Pancreas (tissue), 10 donors: ENCODE results near the gene ADGRG4. TPM values are rescaled to one million over a fixed set of nuclear protein-coding genes. Genes with fewer than 3 reads are reported as not detected.
A peak's percentile ranks its signal among the peaks of the same experiment; 100 is the strongest.
"Not testable (repeated sequence)": the region's sequence is repeated elsewhere in the genome, so short reads cannot be mapped to it uniquely, and the experiment has no call there.

Experiments
- ATAC-seq, 4 donors: fragments of 200-7000 bp; cut with Tn5 transposase; one replicate each; pipeline versions ENCODE4 v1.8.0 to v1.9.1; 2020; ENCODE audit warnings: mild to moderate bottlenecking in 4 of 4, moderate library complexity in 4 of 4
- DNase-seq, 6 donors: peaks; one replicate each; pipeline ENCODE4 v3.0.0-alpha.2; 2020
- FAIRE-seq: peaks from 2 replicates; lab custom pipeline; 2012; peaks lifted over from hg19 to GRCh38; lab: Jason Lieb, UNC
- H3K27ac ChIP-seq, 4 donors: fragments of 200-600 bp; sonication (generic); 1 replicate in 3 of 4; 2 replicates in 1 of 4; pipeline versions ENCODE4 v1.5.0 to v1.8.0; 2020
- H3K27me3 ChIP-seq, 4 donors: fragments of 200-600 bp; one replicate each; pipeline ENCODE4 v1.8.0; 2021
- H3K36me3 ChIP-seq, 3 donors: fragments of 200-600 bp; sonication (generic) in 1 of 3; one replicate each; pipeline versions ENCODE4 v1.5.0 to v1.8.0; 2020 to 2021
- H3K4me1 ChIP-seq, 3 donors: fragments of 200-600 bp; one replicate each; pipeline ENCODE4 v1.8.0; 2021
- H3K4me3 ChIP-seq, 4 donors: fragments of 200-600 bp; sonication (generic) in 2 of 4; one replicate each; pipeline versions ENCODE4 v1.5.0 to v1.8.0; 2020 to 2021
- H3K9me3 ChIP-seq, 4 donors: fragments of 200-600 bp; one replicate each; pipeline ENCODE4 v1.8.0; 2021
- WGBS, 2 donors: extraction: QIAGEN DNeasy Blood & Tissue Kit; methylation state at CpG; one replicate each; pipeline ENCODE4 v1.1.7; 2013; 5-methylcytosine and 5-hydroxymethylcytosine counted together
- intact Hi-C, 3 donors: fragments of 100-400 bp; cut with DNase I; formaldehyde crosslinking; loops; one replicate each; pipeline versions ENCODE4 v1.11.1 to v1.14.2; 2022
- polyA plus RNA-seq, 2 donors: library from polyadenylated mRNA; stranded (reverse); fragments of 200-250 nt; gene quantifications; one replicate each; pipeline ENCODE4 v1.2.3, GENCODE V29; 2013
- total RNA-seq, 6 donors: library from RNA; stranded (reverse); fragmentation: NEBNext Ultra II Directional in 4 of 6; extraction: Animal tissue kit (Norgen Biotek cat#: 25700) in 4 of 6; gene quantifications; one replicate each; pipeline versions ENCODE4 v1.2.1 to v1.2.4, GENCODE V29; 2021 to 2023
- TF ChIP-seq, protein P1 (sequence below), 4 donors: fragments of 200-600 bp; sonication (generic) in 3 of 4; IDR thresholded peaks; one replicate each; pipeline versions ENCODE4 v1.5.0 to v1.8.0; 2021; ENCODE audit warnings: antibody characterized with exemption in 4 of 4
- donor health status: healthy with polysubstance abuse.
- donor health status: DM: no; HTN: no; CAD: no; lungs with moderate emphysema.
- donor health status: DM: no; HTN: no; CAD: no.
- donor health status: control.
- donor health status: control.
- donor health status: Bipolar disorder and iron deficiency.
- donor health status: DM: yes; HTN: yes; CAD: no.
- donor health status: DM: no; HTN: no; CAD: no.
- donor health status: DM: no; HTN: no; CAD: no.
- donor health status: DM: yes; HTN: yes; CAD: no.

The ADGRG4 gene
- total and polyA plus RNA-seq, 8 donors = 0.02 TPM; not detected in 7

DNA sequence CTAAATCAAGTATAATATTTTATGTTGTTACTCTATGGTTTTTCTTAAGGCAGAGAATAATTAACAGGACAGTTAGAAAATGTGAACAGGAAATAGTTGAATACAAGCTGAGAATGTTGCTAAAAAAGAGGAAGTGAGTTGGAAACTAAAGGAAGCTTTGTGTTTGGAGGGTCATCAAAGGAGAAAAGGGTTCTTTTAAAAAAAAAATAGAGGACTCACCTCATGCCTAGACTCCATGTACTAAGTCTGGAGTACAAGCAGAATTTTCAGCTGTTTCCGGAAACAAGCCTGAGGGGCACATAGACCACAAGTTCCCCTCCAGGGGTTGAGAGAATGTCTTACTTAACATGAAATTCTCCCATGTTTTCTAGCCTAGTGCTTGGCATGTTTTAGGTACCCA, 29.5 kb upstream of the ADGRG4 start:
- FAIRE-seq = no peak

DNA sequence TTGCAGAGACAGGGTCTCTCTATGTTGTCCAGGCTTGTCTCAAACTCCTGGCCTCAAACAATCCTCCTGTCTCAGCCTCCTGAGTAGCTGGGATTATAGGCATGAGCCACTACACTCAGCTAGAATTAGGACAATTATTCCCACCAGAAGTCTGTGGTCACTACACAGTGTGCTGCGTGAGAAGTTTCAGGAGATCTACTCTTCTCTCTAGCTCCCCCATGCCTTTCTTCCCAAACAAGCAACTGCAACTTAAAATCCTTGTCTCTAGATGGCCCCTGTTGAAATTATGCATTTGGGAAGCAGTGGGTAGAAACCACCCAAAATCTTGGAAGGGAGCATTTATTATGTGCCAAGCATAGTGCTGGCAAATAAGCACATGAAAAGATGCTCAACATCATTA, 28.4 kb upstream of the ADGRG4 start:
- H3K27me3 ChIP-seq = peaks cover 0 to 4% (median 0%) of the 10 kb centered on the region in 4 donors
- no peak overlapping the region for H3K4me3 ChIP-seq
- no peak overlapping the region for H3K27ac ChIP-seq
- intact Hi-C loops = no loop called here
- TF ChIP-seq, protein P1, sequence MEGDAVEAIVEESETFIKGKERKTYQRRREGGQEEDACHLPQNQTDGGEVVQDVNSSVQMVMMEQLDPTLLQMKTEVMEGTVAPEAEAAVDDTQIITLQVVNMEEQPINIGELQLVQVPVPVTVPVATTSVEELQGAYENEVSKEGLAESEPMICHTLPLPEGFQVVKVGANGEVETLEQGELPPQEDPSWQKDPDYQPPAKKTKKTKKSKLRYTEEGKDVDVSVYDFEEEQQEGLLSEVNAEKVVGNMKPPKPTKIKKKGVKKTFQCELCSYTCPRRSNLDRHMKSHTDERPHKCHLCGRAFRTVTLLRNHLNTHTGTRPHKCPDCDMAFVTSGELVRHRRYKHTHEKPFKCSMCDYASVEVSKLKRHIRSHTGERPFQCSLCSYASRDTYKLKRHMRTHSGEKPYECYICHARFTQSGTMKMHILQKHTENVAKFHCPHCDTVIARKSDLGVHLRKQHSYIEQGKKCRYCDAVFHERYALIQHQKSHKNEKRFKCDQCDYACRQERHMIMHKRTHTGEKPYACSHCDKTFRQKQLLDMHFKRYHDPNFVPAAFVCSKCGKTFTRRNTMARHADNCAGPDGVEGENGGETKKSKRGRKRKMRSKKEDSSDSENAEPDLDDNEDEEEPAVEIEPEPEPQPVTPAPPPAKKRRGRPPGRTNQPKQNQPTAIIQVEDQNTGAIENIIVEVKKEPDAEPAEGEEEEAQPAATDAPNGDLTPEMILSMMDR (IDR thresholded peaks at IDR 0.05) = no peak
- WGBS, 2 donors = 23 to 42% methylated on average over 1 of the region's 1 CpG
- FAIRE-seq = no peak
- DNase-seq = no peak
- peaks cover 0 to 3% (median 0%) of the 10 kb centered on the region in 3 donors for H3K4me1 ChIP-seq
- no peak for ATAC-seq
- H3K9me3 ChIP-seq = no peaks in the 10 kb centered on the region
- no peaks in the 10 kb centered on the region for H3K36me3 ChIP-seq

More for the DNA sequence above, 29.5 kb upstream of the ADGRG4 start:
- Histone ChIP-seq H3K27ac (no peak overlapping the region), H3K9me3 (no peaks in the 10 kb centered on the region), H3K4me1 (peaks cover 0 to 3% (median 0%) of the 10 kb centered on the region in 3 donors), H3K4me3 (no peak overlapping the region), H3K36me3 (no peaks in the 10 kb centered on the region), H3K27me3 (peaks cover 0 to 4% (median 0%) of the 10 kb centered on the region in 4 donors)
- ATAC-seq (no peak), DNase-seq (no peak)
- WGBS, 2 donors = 77% methylated on average over 1 of the region's 1 CpG
- TF ChIP-seq, protein P1 (IDR thresholded peaks at IDR 0.05) = no peak
- intact Hi-C loops = no loop called here

DNA sequence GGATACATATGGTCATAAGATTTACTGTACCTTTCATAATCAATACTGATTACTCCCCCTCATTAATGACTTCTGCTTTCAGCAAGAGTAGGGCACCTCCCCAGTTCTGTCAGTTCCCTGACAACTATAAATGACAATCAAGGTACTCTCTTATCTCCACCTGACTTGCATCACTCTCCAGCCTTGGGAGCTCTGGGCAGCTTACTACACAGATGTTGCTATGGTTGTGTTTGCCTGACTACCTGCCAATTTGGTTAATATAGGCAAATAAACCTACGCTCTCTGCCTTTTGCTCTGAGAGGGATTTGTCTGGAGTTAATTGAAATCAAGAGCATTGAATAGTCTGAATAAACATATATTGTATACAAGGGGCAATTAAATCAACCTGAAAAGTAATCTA, 26.8 kb upstream of the ADGRG4 start:
- no peaks in the 10 kb centered on the region for H3K36me3 ChIP-seq
- peaks cover 0 to 4% (median 0%) of the 10 kb centered on the region in 4 donors for H3K27me3 ChIP-seq
- 16 to 20% methylated on average over 1 of the region's 1 CpG for WGBS, 2 donors
- no peaks in the 10 kb centered on the region for H3K9me3 ChIP-seq
- H3K4me1 ChIP-seq = peaks cover 0 to 3% (median 0%) of the 10 kb centered on the region in 3 donors
- intact Hi-C loops = no loop called here
- peak; percentile 51 to 83 (median 75) for ATAC-seq
- no peak overlapping the region for H3K27ac ChIP-seq
- DNase-seq = no peak
- no peak overlapping the region for H3K4me3 ChIP-seq
- TF ChIP-seq, protein P1 (IDR thresholded peaks at IDR 0.05) = no peak
- no peak for FAIRE-seq

DNA sequence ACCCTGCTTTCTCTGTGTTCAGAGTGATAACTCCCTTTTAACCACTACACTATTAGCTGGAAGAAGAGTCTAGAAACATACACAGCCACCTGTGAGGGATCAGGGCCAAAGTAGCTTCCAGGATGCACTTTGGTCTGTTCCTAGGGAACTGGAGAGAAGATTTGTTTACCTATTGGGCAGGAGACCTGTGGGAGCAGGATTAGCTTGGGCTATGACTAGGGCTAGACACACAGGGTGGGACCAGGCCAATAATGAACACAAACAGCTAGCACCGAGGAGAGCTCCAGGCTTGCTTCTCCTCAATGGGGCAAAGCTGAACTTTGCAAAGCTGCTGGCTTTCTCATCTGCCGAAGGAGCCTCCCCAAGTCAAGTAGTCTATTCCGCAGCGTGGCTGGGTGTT, 25.2 kb upstream of the ADGRG4 start:
- no peaks in the 10 kb centered on the region for H3K36me3 ChIP-seq
- ATAC-seq (peak in 2 of 4 donors; percentile 51), DNase-seq (no peak), FAIRE-seq (no peak)
- intact Hi-C loops = no loop called here
- no peaks in the 10 kb centered on the region for H3K9me3 ChIP-seq
- H3K27me3 ChIP-seq = peaks cover 0 to 4% (median 2%) of the 10 kb centered on the region in 4 donors
- no peak overlapping the region for H3K4me3 ChIP-seq
- H3K4me1 ChIP-seq = peaks cover 0 to 3% (median 0%) of the 10 kb centered on the region in 3 donors
- TF ChIP-seq, protein P1 (IDR thresholded peaks at IDR 0.05) = no peak
- 74 to 81% methylated on average over 4 of the region's 4 CpGs for WGBS, 2 donors
- H3K27ac ChIP-seq = no peak overlapping the region

DNA sequence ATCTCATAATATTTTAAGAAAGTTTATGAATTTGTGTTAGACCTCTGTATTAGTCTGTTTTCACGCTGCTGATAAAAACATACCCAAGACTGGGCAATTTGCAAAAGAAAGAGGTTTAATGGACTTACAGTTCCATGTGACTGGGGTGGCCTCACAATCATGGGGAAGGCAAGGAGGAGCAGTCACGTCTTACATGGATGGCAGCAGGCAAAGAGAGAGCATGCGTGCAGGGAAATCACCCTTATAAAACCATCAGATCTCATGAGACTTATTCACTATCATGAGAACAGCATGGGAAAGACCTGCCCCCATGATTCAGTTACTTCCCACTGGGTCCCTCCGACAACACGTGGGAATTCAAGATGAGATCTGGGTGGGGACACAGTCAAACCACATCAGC, 14.4 kb upstream of the ADGRG4 start:
- FAIRE-seq, H3K36me3 ChIP-seq, intact Hi-C loops, H3K4me1 ChIP-seq, H3K27me3 ChIP-seq, H3K4me3 ChIP-seq, ATAC-seq, H3K9me3 ChIP-seq, H3K27ac ChIP-seq, DNase-seq: not testable (repeated sequence)
- WGBS, 2 donors = 69 to 76% methylated on average over 5 of the region's 5 CpGs
